Ramos (cell line): ENCODE measurements around the gene C5.
"Not testable (repeated sequence)": the region's sequence is repeated elsewhere in the genome, so short reads cannot be mapped to it uniquely, and the experiment has no call there.

Experiments
- in situ Hi-C: fragments of 300-500 bp; cut with MboI; formaldehyde crosslinking; loops from one replicate; pipeline ENCODE4 v1.14.3; 2022; ENCODE audit warnings: low sequenced_read_pairs; ENCODE audit not compliant: unreplicated experiment

Gene C5

GRCh38 chr9:121050128-121050988, at the start of gene C5:
TSS of gene C5 (minus strand) at chr9:121050275. CDS start at chr9:121050246, 29 bp downstream.
- in situ Hi-C loops: no loop called here

- in situ Hi-C loops: no loop called here
Observed at GRCh38 chr9:121098567-121099198, 48.6 kb upstream of the C5 start.

DNA sequence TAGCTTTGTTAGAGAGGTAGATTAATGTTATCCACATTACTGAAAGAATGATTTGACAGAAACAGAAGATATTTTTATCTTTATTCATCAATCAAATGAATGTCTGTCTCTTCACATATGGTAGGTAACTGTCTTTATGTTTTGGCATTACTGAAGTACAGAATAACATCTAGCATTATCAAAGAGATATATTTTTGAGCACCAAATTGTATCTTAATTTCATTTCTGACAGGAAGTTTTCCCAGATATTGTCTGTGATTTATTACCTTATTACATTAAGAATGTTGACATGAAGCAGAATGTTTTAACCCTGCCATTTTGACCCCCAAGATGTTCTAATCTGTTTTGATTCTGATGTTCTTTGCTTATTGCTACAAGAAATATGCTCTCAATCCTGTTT, 45.0 kb upstream of the C5 start:
- in situ Hi-C loops: no loop called here

- in situ Hi-C loops: not testable (repeated sequence)
Observed at GRCh38 chr9:121090743-121091142, 40.7 kb upstream of the C5 start.

DNA sequence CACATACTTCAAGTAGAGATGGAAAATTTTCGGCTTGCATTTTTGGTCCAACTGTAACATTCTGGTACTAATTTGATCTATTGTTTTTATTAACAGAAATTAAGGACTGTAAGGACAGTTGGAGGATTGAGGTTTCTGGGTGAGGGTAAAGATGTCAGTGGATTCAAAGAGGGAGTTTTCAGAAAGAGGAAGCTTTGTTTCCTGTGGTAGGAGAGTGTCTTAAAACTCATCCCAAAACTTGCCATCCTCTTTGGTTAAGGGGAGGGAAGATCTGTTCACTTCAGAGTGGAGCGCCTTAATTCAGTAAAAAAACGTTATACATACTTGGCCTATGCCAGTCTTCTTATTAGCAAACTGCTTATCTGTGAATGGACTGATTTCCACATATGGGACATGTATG, 38.5 kb upstream of the C5 start:
- in situ Hi-C loops: no loop called here

GRCh38 chr9:121085661-121086060, 35.6 kb upstream of the C5 start:
- in situ Hi-C loops: no loop called here

DNA sequence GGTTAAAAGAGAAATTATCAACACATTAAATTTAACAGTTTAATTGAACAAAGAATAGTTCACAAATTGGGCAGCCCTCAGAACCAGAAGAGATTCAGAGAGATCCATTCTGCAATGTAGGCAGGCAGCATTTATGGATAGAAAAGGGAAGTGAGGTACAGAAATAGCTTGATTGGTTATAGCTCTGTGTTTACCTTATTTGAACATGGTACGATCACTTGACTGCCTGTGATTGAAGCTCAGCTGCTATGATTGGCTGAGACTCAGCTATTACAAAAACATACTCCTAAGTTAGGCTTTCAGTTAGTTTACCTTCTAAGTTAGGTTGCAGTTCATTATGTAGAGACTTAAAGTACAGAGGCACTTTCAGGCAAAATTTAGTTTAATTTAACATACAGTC, 32.0 kb upstream of the C5 start:
- in situ Hi-C loops: no loop called here

DNA sequence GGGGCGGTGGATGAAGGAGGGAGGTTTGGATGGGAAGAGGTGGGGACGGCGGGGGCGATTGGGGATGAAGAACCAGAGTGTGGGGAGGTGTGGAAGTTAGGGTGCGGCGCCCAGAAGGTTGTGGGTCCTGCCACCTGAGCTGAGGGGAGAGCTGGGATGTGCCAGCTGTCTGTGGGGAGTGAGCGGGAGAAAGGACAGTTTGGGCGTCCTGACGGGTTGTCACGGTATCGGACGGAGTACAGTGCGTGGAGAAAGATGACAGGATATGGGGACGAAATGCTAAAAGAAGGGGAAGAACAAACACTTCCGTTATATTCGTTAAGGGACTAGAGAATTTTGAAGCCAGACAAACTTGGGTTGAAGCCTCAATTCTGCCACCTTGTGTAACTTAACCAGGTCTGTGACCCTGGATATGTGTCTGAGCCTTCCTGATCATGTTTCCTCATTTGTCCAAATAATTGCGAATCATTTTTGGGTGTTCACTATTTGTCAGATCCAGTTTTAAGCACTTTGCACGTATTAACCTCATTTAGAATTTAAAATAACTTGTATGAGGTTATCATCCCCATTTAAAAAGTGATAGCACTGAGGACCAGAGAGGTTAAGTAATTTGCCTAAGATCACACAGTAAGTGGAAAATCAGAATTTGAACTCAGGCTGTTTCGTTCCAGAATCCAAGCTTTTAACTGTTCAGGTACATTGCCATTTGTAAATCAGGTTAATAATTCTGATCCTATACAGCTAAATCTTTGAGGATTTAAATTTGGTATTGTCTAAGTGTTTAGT, 25.4 kb upstream of the C5 start:
- in situ Hi-C loops: loop anchor here (10.0 kb wide), 2 partner anchors 201 to 321 kb away; partner anchors contain the start of gene PHF19

- in situ Hi-C loops: loop anchor here (10.0 kb wide), 2 partner anchors 200 to 320 kb away; partner anchors contain the start of gene PHF19
Observed at GRCh38 chr9:121074370-121075250, 24.5 kb upstream of the C5 start, which contains the start of gene CNTRL. TSS of gene CNTRL (plus strand) at chr9:121074955. CDS start at chr9:121088327, 13,372 bp downstream.

GRCh38 chr9:121073038-121073437, 23.0 kb upstream of the C5 start:
- in situ Hi-C loops: loop anchor here (10.0 kb wide), 2 partner anchors 198 to 318 kb away; partner anchors contain the start of gene PHF19

DNA sequence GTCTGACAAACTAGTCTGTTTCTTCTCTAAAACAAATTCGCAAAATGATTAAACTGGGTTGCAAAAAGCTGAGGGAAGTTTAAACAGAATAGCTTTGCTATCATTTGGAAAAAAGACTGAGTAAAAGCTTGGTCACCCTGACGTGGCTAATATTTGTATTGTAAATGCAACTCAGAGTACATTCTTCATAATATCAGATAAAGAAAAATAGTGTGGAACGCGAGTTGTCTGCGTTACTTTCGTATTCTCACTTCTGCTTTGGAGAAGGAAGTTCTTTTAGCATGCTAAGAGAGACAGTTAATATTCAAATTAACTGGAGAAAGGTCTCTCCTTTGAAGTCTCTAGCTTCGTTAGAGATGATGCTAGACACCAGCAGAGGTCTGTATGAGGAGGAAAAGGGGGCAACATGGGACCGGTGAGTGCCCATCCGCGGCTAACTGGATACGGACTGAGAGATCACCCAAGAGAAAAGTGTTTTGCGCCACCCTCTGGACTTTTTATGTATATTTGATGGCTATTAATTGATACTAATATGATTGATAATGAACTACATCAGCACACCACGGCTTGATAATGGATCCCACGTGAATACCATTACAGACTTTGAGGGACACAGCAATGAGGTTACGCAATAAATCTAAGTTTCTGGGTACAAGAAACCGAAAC, 21.8 kb upstream of the C5 start:
- in situ Hi-C loops: loop anchor here (10.0 kb wide), 2 partner anchors 197 to 317 kb away; partner anchors contain the start of gene PHF19

GRCh38 chr9:121071370-121071755, 21.3 kb upstream of the C5 start:
- in situ Hi-C loops: loop anchor here (10.0 kb wide), 2 partner anchors 197 to 317 kb away; partner anchors contain the start of gene PHF19

- in situ Hi-C loops: no loop called here
Observed at GRCh38 chr9:121069396-121069795, 19.3 kb upstream of the C5 start.

- in situ Hi-C loops: no loop called here
Observed at GRCh38 chr9:121067640-121068039, 17.6 kb upstream of the C5 start.

DNA sequence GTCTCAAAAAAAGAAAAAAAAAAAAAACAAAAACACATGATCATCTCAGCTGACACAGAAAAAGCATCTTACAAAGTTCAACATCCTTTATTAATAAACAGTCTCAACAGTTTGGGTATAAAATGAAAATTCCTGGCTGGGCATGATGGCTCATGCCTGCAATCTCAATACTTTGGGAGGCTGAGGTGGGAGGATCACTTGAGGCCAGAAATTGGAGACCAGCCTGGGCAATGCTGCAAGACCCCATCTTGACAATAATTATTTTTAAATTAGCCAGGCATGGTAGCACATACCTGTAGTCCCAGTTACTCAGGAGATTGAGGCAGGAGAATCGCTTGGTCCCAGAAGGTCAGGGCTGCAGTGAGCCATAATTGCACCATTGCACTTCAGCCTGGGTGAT, 16.8 kb upstream of the C5 start:
- in situ Hi-C loops: no loop called here

DNA sequence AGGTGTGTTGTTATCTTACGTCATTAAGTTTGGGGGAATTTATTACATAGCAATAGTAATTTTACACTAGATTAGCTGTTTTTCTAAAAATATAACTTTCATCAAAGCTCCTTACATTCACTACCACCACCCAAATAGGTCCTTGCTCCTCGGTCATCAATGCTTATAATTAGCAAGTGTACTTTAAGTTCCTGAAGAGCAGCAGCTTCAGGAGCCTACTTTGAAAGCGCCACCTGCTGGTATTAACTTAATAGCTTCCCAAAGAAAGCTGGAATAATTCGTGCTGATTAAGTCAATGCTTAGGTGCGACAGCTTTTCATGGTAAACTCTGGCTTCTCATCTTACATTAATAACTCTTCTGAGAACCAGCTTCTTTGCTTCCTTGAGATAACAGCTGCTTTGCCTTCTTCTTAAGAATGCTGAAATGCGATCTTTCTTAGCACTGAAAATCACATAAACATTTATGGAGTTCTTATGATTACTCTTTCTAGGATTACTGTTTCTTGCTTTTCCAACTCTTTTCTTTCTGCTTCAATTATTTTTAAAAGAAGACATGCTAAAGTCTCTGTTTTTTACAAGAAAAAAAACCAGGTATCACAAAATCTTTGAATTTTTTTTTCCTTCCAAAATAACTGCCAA, 10.0 kb upstream of the C5 start:
- in situ Hi-C loops: no loop called here

- in situ Hi-C loops: no loop called here
Observed at GRCh38 chr9:121059513-121059912, 9.4 kb upstream of the C5 start.

GRCh38 chr9:121057821-121058220, 7.7 kb upstream of the C5 start:
- in situ Hi-C loops: no loop called here
